AG04449 (cell line): Measurements from ENCODE around the gene COPS8.
A peak's percentile ranks its signal among the peaks of the same experiment; 100 is the strongest.

ENCODE experiments used
- CTCF ChIA-PET: fragments of 350-600 bp; formaldehyde crosslinking; extraction: SDS; loops from one replicate; lab custom pipeline; 2021; ENCODE audit warnings: antibody characterized with exemption; lab: Yijun Ruan, JAX
- POLR2A ChIA-PET: fragments of 400-600, 350-600 bp; formaldehyde crosslinking; extraction: SDS; loops from one replicate; lab custom pipeline; 2020; ENCODE audit warnings: antibody characterized with exemption, inconsistent platforms; lab: Yijun Ruan, JAX
- DNase-seq: peaks from one replicate; pipeline ENCODE4 v3.0.0-alpha.2; 2010; ENCODE audit warnings: low read depth, low spot score
- H3K4me3 ChIP-seq: 2 replicates; pipeline ENCODE4 v1.5.1; 2011; ENCODE audit warnings: low read depth, mild to moderate bottlenecking, control low read depth, low read length
- TF ChIP-seq, protein P1 (sequence below): IDR thresholded peaks from one replicate; pipeline ENCODE4 v1.5.1; 2011; ENCODE audit warnings: mild to moderate bottlenecking, moderate library complexity, low read length, control low read depth, inconsistent platforms; ENCODE audit not compliant: insufficient read depth; ENCODE audit errors: missing control alignments

COPS8 gene

DNA sequence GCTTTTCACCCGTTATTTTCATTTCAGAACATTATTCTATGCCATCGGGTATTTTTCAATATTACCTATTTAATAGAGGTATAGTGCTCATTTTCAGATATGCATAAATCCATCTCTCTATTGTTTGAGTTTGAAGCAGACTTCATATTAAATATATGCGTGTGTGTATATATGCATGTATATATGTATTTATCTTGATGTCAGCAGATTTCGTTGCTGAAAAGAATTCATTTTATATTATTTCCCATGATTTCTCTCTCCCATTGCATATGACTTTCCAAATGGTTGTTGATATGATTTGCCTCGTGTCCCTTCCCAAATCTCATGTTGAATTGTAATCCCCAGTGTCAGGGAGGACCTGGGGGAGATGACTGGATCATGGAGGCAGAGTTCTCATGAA lies 28.6 kb upstream of the COPS8 start:
- TF ChIP-seq, protein P1, sequence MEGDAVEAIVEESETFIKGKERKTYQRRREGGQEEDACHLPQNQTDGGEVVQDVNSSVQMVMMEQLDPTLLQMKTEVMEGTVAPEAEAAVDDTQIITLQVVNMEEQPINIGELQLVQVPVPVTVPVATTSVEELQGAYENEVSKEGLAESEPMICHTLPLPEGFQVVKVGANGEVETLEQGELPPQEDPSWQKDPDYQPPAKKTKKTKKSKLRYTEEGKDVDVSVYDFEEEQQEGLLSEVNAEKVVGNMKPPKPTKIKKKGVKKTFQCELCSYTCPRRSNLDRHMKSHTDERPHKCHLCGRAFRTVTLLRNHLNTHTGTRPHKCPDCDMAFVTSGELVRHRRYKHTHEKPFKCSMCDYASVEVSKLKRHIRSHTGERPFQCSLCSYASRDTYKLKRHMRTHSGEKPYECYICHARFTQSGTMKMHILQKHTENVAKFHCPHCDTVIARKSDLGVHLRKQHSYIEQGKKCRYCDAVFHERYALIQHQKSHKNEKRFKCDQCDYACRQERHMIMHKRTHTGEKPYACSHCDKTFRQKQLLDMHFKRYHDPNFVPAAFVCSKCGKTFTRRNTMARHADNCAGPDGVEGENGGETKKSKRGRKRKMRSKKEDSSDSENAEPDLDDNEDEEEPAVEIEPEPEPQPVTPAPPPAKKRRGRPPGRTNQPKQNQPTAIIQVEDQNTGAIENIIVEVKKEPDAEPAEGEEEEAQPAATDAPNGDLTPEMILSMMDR = no peak
- POLR2A ChIA-PET = no interaction called here
- H3K4me3 ChIP-seq = no peak overlapping the region
- no peak for DNase-seq
- CTCF ChIA-PET = interaction anchor here (0.7 to 1.0 kb wide), 2 partner anchors 13 to 544 kb away, joined by 3 to 4 read pairs; no protein-coding TSS in a partner anchor

DNA sequence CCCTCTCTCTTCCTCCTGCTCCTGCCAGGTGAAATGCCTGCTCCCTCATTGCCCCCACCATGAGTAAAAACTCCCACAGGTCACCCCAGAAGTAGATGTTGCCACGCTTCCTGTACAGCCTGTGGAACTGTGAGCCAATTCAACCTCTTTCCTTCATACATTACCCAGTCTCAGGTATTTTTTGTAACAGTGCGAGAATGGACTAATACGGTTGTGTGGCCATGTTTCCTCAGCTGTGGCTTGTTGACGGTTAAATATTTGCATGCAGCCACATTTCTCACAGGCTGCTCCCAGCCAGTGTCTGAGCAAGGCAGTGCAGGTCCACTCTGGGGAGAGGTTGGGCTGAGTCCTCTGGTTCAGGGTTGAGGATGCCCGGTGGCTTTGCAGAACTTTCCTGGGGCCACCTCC lies 27.8 kb upstream of the COPS8 start:
- CTCF ChIA-PET = interaction anchor here (0.7 to 14.7 kb wide), 4 partner anchors 12 to 709 kb away, joined by 3 to 394 read pairs (median 4); no protein-coding TSS in a partner anchor
- DNase-seq = no peak
- no peak overlapping the region for H3K4me3 ChIP-seq
- TF ChIP-seq, protein P1 = no peak
- POLR2A ChIA-PET = no interaction called here

DNA sequence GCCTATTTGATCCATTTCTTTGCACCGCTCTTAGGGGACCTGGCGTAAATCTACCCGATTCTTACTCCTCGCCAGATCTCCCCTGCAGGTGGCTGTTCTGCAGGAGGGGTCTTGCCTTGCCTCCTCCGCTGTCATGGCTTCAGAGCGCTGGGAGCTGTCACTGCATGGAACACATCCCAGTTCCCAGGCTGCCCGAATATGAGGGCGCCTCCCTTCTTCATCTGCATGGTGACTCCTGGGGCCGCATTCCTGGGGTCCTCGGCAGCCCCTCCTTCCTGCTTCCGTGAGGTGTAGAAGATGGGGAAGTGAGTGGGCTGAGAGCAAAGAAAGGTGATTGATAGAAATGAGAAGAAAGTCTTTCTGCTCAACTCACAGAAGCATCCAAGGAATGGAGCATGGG lies 27.3 kb upstream of the COPS8 start:
- no peak for DNase-seq
- ChIA-PET CTCF (interaction anchor here (1.6 to 14.7 kb wide), 3 partner anchors 31 to 710 kb away, joined by 4 to 394 read pairs (median 69); no protein-coding TSS in a partner anchor), POLR2A (no interaction called here)
- TF ChIP-seq, protein P1 = no peak
- no peak overlapping the region for H3K4me3 ChIP-seq

DNA sequence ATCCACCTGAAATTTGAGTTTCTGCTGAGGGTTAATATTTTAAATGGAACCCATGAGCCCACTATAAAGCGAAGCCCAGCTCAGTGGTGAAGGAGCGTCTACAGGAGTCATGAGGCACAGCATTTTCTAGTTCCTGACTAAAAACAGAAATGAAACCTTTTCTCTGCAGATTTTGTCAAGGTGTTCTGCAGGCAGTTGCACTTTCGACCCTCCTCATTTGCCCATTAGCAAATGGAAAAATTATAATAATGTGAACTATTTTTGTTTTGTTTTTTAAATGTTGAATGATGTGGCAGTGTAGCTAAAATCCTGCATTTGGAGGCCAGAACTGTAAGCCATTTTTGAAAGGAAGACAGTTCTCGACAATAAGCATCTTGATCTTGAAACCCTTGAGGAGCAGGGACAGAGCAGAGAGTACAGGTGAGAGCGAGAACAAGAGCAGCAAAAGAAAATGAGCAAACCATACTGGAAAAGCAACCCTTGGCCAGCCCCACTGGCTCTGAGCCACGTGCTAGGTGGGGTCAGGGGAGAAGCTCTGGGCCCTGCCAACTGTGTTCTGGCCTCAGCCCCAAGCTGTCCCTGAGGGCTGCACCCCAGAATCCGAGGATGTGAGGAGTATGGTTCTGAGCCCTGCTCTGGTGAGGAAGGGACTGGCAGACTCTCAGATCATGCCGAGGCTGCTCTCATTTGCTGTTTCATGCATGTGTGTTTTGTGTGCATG lies 26.4 kb upstream of the COPS8 start:
- ChIA-PET CTCF (interaction anchor here (0.9 to 14.7 kb wide), 10 partner anchors 9 to 1280 kb away, joined by 3 to 394 read pairs (median 4); no protein-coding TSS in a partner anchor), POLR2A (no interaction called here)
- no peak overlapping the region for H3K4me3 ChIP-seq
- TF ChIP-seq, protein P1 = no peak
- no peak for DNase-seq

DNA sequence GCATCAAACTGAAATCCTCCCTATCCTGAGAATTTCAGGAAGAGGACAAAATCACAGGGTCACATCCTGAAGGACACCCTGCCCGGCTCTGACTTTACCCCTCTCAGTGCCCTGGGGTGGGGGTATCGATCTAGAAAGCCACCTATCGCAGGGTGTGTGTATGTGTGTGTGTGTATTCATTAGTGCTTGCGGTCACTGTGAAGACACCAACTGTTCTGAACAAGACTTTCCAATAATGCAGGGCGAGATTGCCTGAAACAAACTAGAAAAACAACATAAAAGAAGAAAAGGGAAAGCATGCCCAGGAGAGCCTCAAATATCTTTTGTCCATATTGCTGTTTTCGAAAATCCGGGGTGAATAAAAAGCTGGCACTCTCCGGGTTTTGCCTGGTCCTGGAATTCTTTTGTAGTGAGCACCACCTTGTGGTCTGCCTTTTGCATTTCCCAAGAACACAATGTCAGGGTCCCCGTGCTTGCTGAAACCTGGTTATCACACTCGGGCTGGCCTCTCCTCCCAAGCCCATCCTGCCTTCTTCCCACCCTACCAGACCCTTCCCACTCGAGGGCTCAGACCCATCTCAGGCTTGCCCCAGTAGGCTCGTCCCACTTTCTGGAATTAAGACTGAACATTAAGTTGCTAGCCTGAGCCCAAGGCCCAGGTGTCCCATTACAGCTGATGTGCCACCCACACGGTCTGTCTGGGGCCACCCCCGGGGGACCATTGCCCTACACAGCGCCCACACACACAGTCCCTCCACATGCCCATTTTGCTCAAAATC lies 25.0 kb upstream of the COPS8 start:
- H3K4me3 ChIP-seq = no peak overlapping the region
- ChIA-PET POLR2A (no interaction called here), CTCF (interaction anchor here (1.0 to 14.7 kb wide), 15 partner anchors 8 to 1281 kb away, joined by 3 to 394 read pairs (median 4); no protein-coding TSS in a partner anchor)
- TF ChIP-seq, protein P1 = peak; percentile 61
- peak; percentile 16 for DNase-seq

DNA sequence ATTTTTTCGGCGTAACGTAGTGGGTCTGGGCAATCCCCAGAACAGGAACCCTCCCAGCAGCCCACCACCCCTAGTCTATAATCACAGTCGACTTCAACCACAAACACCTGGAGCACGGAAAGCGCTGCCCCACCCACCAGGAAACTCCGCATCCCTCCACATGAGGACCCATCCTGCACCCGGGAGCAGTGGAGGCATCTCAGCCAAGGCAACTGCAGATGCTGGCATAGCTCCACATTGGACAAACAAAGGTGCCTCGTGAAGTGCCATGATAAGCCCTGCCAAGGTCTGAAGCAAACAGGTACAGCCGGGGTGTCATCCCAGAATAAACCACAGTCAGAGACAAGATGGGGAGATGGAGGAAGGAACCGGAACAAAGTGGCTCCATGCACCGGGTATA lies 24.3 kb upstream of the COPS8 start:
- DNase-seq = no peak
- ChIA-PET POLR2A (no interaction called here), CTCF (interaction anchor here (1.0 to 14.7 kb wide), 16 partner anchors 9 to 883 kb away, joined by 3 to 394 read pairs (median 4); no protein-coding TSS in a partner anchor)
- H3K4me3 ChIP-seq = no peak overlapping the region
- TF ChIP-seq, protein P1 = no peak
